RWPE1 (cell line): Measurements from ENCODE around the gene DNASE1L2.
A peak's percentile ranks its signal among the peaks of the same experiment; 100 is the strongest.

Experiments used
- CTCF ChIA-PET: fragments of 350-600 bp; sonication (Branson Sonifier 250); formaldehyde crosslinking; extraction: SDS; loops from one replicate; lab custom pipeline; 2021; lab: Yijun Ruan, JAX
- POLR2A ChIA-PET: fragments of 400-600 bp; formaldehyde crosslinking; extraction: SDS; loops from one replicate; lab custom pipeline; 2020; ENCODE audit warnings: antibody characterized with exemption; ENCODE audit not compliant: low non-redundant PET; lab: Yijun Ruan, JAX
- DNase-seq: peaks from one replicate; pipeline ENCODE4 v3.0.0; 2012; ENCODE audit warnings: low spot score
- H3K27ac ChIP-seq: fragments of 450-650 bp; 2 replicates; pipeline ENCODE4 v1.5.1; 2017
- TF ChIP-seq, protein P1 (sequence below): fragments of 450-650 bp; conservative IDR thresholded peaks from 2 replicates; pipeline ENCODE4 v1.5.1; 2017; ENCODE audit warnings: low read depth, mild to moderate bottlenecking

Gene DNASE1L2

DNA sequence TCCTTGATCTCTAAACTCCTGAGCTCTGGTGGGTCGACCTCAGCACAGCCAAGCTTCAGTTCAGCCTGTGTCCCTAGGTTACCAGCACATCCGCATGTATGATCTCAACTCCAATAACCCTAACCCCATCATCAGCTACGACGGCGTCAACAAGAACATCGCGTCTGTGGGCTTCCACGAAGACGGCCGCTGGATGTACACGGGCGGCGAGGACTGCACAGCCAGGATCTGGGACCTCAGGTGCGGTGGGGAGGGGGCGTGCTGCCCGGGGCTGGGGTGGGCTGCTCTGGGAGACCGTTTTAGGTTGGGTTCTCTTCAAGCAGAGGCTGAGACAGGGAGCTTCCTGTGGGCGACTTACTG is 29.8 kb upstream of the DNASE1L2 start:
- peak overlapping the region; percentile 93 for H3K27ac ChIP-seq
- no peak for DNase-seq
- ChIA-PET CTCF (interaction anchor here (0.7 to 1.4 kb wide), 3 partner anchors 11 to 202 kb away, joined by 3 to 5 read pairs (median 4); no protein-coding TSS in a partner anchor), POLR2A (no interaction called here)
- TF ChIP-seq, protein P1, sequence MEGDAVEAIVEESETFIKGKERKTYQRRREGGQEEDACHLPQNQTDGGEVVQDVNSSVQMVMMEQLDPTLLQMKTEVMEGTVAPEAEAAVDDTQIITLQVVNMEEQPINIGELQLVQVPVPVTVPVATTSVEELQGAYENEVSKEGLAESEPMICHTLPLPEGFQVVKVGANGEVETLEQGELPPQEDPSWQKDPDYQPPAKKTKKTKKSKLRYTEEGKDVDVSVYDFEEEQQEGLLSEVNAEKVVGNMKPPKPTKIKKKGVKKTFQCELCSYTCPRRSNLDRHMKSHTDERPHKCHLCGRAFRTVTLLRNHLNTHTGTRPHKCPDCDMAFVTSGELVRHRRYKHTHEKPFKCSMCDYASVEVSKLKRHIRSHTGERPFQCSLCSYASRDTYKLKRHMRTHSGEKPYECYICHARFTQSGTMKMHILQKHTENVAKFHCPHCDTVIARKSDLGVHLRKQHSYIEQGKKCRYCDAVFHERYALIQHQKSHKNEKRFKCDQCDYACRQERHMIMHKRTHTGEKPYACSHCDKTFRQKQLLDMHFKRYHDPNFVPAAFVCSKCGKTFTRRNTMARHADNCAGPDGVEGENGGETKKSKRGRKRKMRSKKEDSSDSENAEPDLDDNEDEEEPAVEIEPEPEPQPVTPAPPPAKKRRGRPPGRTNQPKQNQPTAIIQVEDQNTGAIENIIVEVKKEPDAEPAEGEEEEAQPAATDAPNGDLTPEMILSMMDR, result no peak

DNA sequence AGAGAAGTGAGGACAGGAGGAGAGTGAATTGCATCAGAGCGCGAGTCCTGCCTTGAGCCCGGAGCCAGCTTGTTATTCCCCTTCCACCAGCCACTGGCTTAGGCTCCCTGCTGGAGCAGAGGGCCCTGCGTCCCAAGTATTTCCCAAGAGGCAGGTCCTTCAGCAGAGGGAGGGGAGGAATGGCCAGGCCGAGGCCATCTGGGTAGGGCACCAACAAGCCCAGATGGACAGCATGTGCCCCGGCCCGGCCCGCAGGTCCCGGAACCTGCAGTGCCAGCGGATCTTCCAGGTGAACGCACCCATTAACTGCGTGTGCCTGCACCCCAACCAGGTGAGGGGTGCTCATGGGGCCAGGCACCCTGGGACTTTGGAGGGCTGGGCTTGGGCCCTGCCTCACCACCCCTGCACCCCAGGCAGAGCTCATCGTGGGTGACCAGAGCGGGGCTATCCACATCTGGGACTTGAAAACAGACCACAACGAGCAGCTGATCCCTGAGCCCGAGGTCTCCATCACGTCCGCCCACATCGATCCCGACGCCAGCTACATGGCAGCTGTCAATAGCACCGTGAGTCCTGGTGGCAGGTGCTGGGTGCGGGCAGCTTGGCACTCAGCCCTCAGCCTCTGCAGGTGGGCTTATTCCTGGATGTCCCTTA is 29.3 kb upstream of the DNASE1L2 start:
- DNase-seq, result no peak
- POLR2A ChIA-PET, result no interaction called here
- CTCF ChIA-PET, result interaction anchor here (0.5 to 1.4 kb wide), 4 partner anchors 12 to 203 kb away, joined by 3 to 5 read pairs (median 4); no protein-coding TSS in a partner anchor
- H3K27ac ChIP-seq, result peak overlapping the region; percentile 93
- TF ChIP-seq, protein P1, result no peak

DNA sequence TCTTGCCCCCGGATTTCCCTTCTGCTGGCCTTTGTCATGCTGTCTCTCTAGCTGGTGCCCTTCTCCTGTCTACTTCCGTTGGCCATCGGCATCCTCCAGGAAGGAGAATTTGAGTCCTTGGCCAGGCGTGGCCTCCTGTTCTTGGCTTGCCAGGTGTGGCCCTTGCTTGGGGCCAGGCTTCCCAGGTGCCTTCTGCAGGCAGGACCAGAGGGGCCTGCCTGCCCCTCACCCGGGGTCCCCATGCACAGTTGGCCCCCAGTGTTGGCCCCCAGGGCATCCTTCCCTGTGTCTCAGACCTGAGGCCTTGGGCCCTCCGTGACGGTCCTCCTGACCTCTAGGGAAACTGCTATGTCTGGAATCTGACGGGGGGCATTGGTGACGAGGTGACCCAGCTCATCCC is 28.4 kb upstream of the DNASE1L2 start:
- DNase-seq, result no peak
- CTCF ChIA-PET, result interaction anchor here (0.5 kb wide), 1 partner anchor 70 kb away, joined by 3 read pairs; no protein-coding TSS in a partner anchor
- POLR2A ChIA-PET, result no interaction called here
- TF ChIP-seq, protein P1, result no peak
- H3K27ac ChIP-seq, result peak overlapping the region; percentile 93

DNA sequence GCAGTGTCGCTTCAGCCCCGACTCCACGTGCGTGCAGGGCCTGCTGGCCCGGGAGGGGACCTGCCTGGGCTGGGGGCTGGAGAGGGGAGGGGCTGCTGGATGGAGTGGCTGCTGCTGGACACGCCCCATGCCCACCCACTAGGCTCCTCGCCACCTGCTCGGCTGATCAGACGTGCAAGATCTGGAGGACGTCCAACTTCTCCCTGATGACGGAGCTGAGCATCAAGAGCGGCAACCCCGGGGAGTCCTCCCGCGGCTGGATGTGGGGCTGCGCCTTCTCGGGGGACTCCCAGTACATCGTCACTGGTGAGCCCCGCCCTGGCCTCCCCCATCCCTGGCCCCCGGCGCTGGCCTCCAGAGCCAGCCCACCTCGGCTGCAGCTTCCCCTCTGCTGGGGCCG is 27.9 kb upstream of the DNASE1L2 start:
- DNase-seq, result no peak
- POLR2A ChIA-PET, result no interaction called here

DNA sequence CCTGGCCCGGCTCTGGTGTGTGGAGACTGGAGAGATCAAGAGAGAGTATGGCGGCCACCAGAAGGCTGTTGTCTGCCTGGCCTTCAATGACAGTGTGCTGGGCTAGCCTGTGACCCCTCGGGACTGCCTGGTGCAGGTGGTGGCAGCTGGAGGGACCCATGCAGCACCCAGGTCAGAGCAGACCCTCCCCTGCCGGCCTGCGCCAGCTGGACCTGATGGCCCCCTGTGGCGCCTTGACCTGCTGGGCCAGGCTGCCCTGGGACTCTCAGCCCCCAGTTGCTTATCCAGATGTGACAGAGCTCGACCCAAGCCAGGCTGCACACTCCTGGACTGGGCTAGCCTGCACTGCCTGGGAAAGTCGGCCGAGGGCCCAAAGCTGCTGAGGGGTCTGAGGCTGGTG is 27.5 kb upstream of the DNASE1L2 start:
- POLR2A ChIA-PET, result no interaction called here
- DNase-seq, result no peak
- TF ChIP-seq, protein P1, result no peak
- CTCF ChIA-PET, result interaction anchor here (0.7 kb wide), 1 partner anchor 68 kb away, joined by 3 read pairs; no protein-coding TSS in a partner anchor
- peak overlapping the region; percentile 93 for H3K27ac ChIP-seq

More for the DNA sequence above, 27.9 kb upstream of the DNASE1L2 start:
- peak overlapping the region; percentile 93 for H3K27ac ChIP-seq
- TF ChIP-seq, protein P1, result no peak
- CTCF ChIA-PET, result interaction anchor here (0.5 kb wide), 1 partner anchor 70 kb away, joined by 3 read pairs; no protein-coding TSS in a partner anchor

DNA sequence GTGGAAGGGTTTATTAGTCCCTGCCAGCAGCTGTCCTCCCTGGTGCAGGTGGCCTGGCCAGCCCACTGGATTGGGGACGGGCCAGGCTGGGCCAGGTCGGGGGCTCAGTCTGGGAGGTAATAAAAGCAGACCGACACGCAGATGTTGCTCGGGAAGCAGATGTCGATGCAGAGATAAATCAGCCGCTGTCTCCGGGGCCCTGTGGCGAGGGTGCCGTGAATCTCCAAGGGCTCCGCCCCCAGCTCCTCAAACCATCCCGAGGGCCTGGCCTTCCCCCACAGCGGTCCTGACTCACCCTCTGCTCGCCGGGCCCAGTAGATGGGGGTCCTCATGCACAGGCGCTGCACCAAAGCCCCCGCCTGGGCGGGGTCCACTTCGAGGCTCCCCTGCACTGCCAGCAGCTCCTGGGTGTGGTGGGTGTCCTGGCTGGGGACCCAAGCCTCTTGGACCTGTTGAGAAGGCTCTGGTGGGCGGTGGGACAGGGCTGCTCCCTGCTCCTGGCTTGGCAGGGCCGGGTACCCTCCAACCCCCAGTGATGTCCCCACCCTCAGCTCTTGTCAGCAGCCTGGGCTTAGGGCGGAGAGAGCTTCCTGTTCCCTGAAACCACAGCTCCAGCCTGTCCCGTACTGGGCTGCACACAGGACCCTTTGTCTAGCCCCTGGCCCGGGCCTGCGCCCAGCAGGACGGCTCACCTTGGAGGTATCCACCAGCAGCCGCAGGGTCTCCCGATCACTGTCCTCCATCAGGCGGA is 26.8 kb upstream of the DNASE1L2 start:
- ChIA-PET POLR2A (no interaction called here), CTCF (interaction anchor here (0.6 to 0.7 kb wide), 2 partner anchors 59 to 69 kb away, joined by 3 to 4 read pairs; no protein-coding TSS in a partner anchor)
- no peak for DNase-seq
- H3K27ac ChIP-seq, result peak overlapping the region; percentile 93
- TF ChIP-seq, protein P1, result no peak
